ENCODE data around the gene KRTAP10-9.

KRTAP10-9 gene

DNA sequence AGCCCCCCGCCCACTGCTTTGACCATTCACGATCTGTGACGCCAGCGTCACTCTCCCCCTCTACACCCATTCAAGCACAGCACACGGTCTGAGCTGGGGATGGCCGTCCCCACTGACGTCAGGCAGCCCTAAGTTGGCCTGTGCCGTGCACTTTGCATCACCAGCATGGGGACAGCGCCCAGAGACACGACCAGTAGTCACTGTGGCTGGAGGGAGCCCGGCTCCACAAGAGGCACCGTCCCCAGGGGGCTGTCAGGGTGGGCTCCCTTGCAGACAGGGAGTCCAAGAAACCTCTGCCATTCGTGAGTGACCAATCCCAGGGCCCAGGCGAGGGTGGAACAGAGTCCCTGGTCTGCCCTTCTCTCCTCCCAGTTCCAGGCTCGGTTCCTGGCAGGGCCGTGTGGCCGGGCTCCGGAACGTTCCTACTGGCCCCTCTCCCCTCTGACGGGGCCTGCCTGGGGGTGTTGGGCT is 12.7 kb upstream of the KRTAP10-9 start:
- no peak overlapping the region for H3K27ac ChIP-seq (ENCODE audit: extremely low read depth, low read depth, low read length)
- H3K36me3 ChIP-seq (ENCODE audit: control insufficient read depth in 2 of 2, insufficient read depth in 1 of 2, low read length in 2 of 2) = no peaks in the 10 kb centered on the region
- H3K4me1 ChIP-seq (ENCODE audit: control insufficient read depth, insufficient read depth, low read length) = no peaks in the 10 kb centered on the region
- POLR2A ChIA-PET = no interaction called here
- no peak for TF ChIP-seq ZSCAN4 (tag by site-specific recombination; IDR thresholded peaks at IDR 0.05)
- no peak for TF ChIP-seq REPIN1 (tag by site-specific recombination; IDR thresholded peaks at IDR 0.05; ENCODE audit: low read depth)
- no peak for TF ChIP-seq ZEB2 (tag by site-specific recombination; IDR thresholded peaks at IDR 0.05)
- TF ChIP-seq, protein P1, sequence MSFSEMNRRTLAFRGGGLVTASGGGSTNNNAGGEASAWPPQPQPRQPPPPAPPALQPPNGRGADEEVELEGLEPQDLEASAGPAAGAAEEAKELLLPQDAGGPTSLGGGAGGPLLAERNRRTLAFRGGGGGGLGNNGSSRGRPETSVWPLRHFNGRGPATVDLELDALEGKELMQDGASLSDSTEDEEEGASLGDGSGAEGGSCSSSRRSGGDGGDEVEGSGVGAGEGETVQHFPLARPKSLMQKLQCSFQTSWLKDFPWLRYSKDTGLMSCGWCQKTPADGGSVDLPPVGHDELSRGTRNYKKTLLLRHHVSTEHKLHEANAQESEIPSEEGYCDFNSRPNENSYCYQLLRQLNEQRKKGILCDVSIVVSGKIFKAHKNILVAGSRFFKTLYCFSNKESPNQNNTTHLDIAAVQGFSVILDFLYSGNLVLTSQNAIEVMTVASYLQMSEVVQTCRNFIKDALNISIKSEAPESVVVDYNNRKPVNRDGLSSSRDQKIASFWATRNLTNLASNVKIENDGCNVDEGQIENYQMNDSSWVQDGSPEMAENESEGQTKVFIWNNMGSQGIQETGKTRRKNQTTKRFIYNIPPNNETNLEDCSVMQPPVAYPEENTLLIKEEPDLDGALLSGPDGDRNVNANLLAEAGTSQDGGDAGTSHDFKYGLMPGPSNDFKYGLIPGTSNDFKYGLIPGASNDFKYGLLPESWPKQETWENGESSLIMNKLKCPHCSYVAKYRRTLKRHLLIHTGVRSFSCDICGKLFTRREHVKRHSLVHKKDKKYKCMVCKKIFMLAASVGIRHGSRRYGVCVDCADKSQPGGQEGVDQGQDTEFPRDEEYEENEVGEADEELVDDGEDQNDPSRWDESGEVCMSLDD (tag by site-specific recombination; IDR thresholded peaks at IDR 0.05) = no peak
- TF ChIP-seq ZFHX2 (tag by site-specific recombination; conservative IDR thresholded peaks at IDR 0.05) = no peak
- no peak for TF ChIP-seq ZNF404 (tag by site-specific recombination; IDR thresholded peaks at IDR 0.05)
- no peak for TF ChIP-seq HIC1 (tag by site-specific recombination; IDR thresholded peaks at IDR 0.05)
- TF ChIP-seq ZNF350 (tag by site-specific recombination; IDR thresholded peaks at IDR 0.05) = no peak
- no peak for TF ChIP-seq ZNF280D (tag by site-specific recombination; IDR thresholded peaks at IDR 0.05)
- no peak for TF ChIP-seq ZNF394 (tag by site-specific recombination; IDR thresholded peaks at IDR 0.05; ENCODE audit: borderline replicate concordance)
- no peak for TF ChIP-seq SP3 (tag by site-specific recombination; IDR thresholded peaks at IDR 0.05)
- CTCF ChIA-PET = no interaction called here
- no peaks in the 10 kb centered on the region for H3K9me3 ChIP-seq (ENCODE audit: control insufficient read depth, insufficient read depth, low read depth, low read length)
- H3K4me3 ChIP-seq (ENCODE audit: low read depth, low read length) = no peak overlapping the region

GRCh38 chr21:44614961-44615391 is 11.9 kb upstream of the KRTAP10-9 start:
- POLR2A ChIA-PET = no interaction called here
- no peak overlapping the region for H3K27ac ChIP-seq (ENCODE audit: extremely low read depth, low read depth, low read length)
- no peaks in the 10 kb centered on the region for H3K9me3 ChIP-seq (ENCODE audit: control insufficient read depth, insufficient read depth, low read depth, low read length)
- H3K36me3 ChIP-seq (ENCODE audit: control insufficient read depth in 2 of 2, insufficient read depth in 1 of 2, low read length in 2 of 2) = no peaks in the 10 kb centered on the region
- no peak overlapping the region for H3K4me3 ChIP-seq (ENCODE audit: low read depth, low read length)
- CTCF ChIA-PET = interaction anchor here (0.7 to 1.1 kb wide), 2 partner anchors 62 to 104 kb away, joined by 3 to 6 read pairs; no protein-coding TSS in a partner anchor
- H3K4me1 ChIP-seq (ENCODE audit: control insufficient read depth, insufficient read depth, low read length) = no peaks in the 10 kb centered on the region
- TF ChIP-seq ZBTB26 (tag by site-specific recombination; optimal IDR thresholded peaks at IDR 0.05) = no peak
- TF ChIP-seq ZNF184 (tag by site-specific recombination; IDR thresholded peaks at IDR 0.05) = no peak
- no peak for TF ChIP-seq PRDM4 (tag by site-specific recombination; IDR thresholded peaks at IDR 0.05)
- TF ChIP-seq ZNF837 (tag by site-specific recombination; IDR thresholded peaks at IDR 0.05) = no peak
- TF ChIP-seq ZNF514 (tag by site-specific recombination; IDR thresholded peaks at IDR 0.05) = no peak
- no peak for TF ChIP-seq BCL11B (tag by site-specific recombination; IDR thresholded peaks at IDR 0.05; ENCODE audit: low read depth)
- TF ChIP-seq SP7 (tag by site-specific recombination; IDR thresholded peaks at IDR 0.05) = no peak
- no peak for TF ChIP-seq ZNF292 (tag by site-specific recombination; IDR thresholded peaks at IDR 0.05; ENCODE audit: borderline replicate concordance, low read depth)
- no peak for TF ChIP-seq ZNF558 (tag by site-specific recombination; IDR thresholded peaks at IDR 0.05)
- TF ChIP-seq ZNF704 (tag by site-specific recombination; IDR thresholded peaks at IDR 0.05) = no peak

Data from HEK293 (cell line).